Loucy (cell line): ENCODE results near the gene STAT4.
A peak's percentile ranks its signal among the peaks of the same experiment; 100 is the strongest.

Source experiments
- H2AFZ ChIP-seq: fragments of 200-600 bp; sonication (generic); 2 replicates; pipeline ENCODE4 v1.6.0; 2016; ENCODE audit warnings: antibody characterized with exemption, mild to moderate bottlenecking, low read length, moderate library complexity
- H3F3A ChIP-seq: fragments of 200-600 bp; 2 replicates; pipeline ENCODE4 v1.6.0; 2016; ENCODE audit warnings: antibody characterized with exemption, low read depth, mild to moderate bottlenecking
- H3K27me3 ChIP-seq: fragments of 200-600 bp; sonication (generic); 2 replicates; pipeline ENCODE4 v1.6.1; 2014; ENCODE audit warnings: low read length, mild to moderate bottlenecking; ENCODE audit not compliant: insufficient read depth, poor library complexity, severe bottlenecking
- H3K36me3 ChIP-seq: fragments of 200-600 bp; sonication (generic); 2 replicates; pipeline ENCODE4 v1.6.1; 2016; ENCODE audit warnings: low read length; ENCODE audit not compliant: insufficient read depth
- H3K4me1 ChIP-seq: fragments of 200-600 bp; sonication (generic); 2 replicates; pipeline ENCODE4 v1.5.1; 2014; ENCODE audit warnings: low read length, mild to moderate bottlenecking; ENCODE audit not compliant: insufficient read depth, poor library complexity, severe bottlenecking
- H3K4me2 ChIP-seq: fragments of 200-600 bp; sonication (generic); 2 replicates; pipeline ENCODE4 v1.6.0; 2014; ENCODE audit warnings: antibody characterized with exemption, low read length, low read depth, mild to moderate bottlenecking; ENCODE audit not compliant: poor library complexity, severe bottlenecking
- H3K4me3 ChIP-seq: fragments of 200-600 bp; sonication (generic); 2 replicates; pipeline ENCODE4 v1.5.1; 2014; ENCODE audit warnings: low read length, mild to moderate bottlenecking, mixed read lengths; ENCODE audit not compliant: poor library complexity, severe bottlenecking
- H3K79me2 ChIP-seq: fragments of 200-600 bp; sonication (generic); 2 replicates; pipeline ENCODE4 v1.6.1; 2014; ENCODE audit warnings: low read length; ENCODE audit not compliant: insufficient read depth
- H3K9ac ChIP-seq: fragments of 200-600 bp; sonication (generic); 2 replicates; pipeline ENCODE4 v1.6.0; 2014; ENCODE audit warnings: mild to moderate bottlenecking, low read depth, low read length, moderate library complexity; ENCODE audit not compliant: poor library complexity, severe bottlenecking
- H3K9me2 ChIP-seq: fragments of 200-600 bp; sonication (generic); replicated peaks from 2 replicates; pipeline ENCODE4 v1.6.1; 2016; ENCODE audit warnings: low read depth, low read length, mixed read lengths
- H3K9me3 ChIP-seq: fragments of 200-600 bp; sonication (generic); 2 replicates; pipeline ENCODE4 v1.6.1; 2014; ENCODE audit warnings: mild to moderate bottlenecking, antibody characterized with exemption, low read length, low read depth; ENCODE audit not compliant: insufficient read depth
- H4K20me1 ChIP-seq: fragments of 200-600 bp; sonication (generic); 2 replicates; pipeline ENCODE4 v1.6.0; 2014; ENCODE audit warnings: antibody characterized with exemption, low read length, mild to moderate bottlenecking; ENCODE audit not compliant: insufficient read depth, poor library complexity, severe bottlenecking
- CTCF ChIP-seq: fragments of 200-600 bp; sonication (generic); conservative IDR thresholded peaks from 2 replicates; pipeline ENCODE4 v1.5.1; 2014; ENCODE audit warnings: mild to moderate bottlenecking, antibody characterized with exemption, low read length
- EZH2phosphoT487 ChIP-seq: fragments of 200-600 bp; IDR thresholded peaks from 2 replicates; pipeline ENCODE4 v1.6.1; 2018; ENCODE audit warnings: antibody characterized with exemption, mild to moderate bottlenecking, moderate library complexity, borderline replicate concordance

STAT4 gene

GRCh38 chr2:191015831-191016230, 135.0 kb downstream of the STAT4 start:
- no peaks in the 10 kb centered on the region for H3F3A ChIP-seq
- no peaks in the 10 kb centered on the region for H3K9me2 ChIP-seq
- no peak overlapping the region for H3K9ac ChIP-seq
- peaks cover 34% of the 10 kb centered on the region for H3K79me2 ChIP-seq
- peaks cover 37% of the 10 kb centered on the region for H3K4me1 ChIP-seq
- no peak overlapping the region for H3K4me3 ChIP-seq
- TF ChIP-seq EZH2phosphoT487 (no peak), CTCF (no peak)
- H3K36me3 ChIP-seq, result no peaks in the 10 kb centered on the region
- peaks cover 14% of the 10 kb centered on the region for H4K20me1 ChIP-seq
- H3K4me2 ChIP-seq, result no peak overlapping the region
- no peaks in the 10 kb centered on the region for H3K27me3 ChIP-seq
- H2AFZ ChIP-seq, result no peak overlapping the region
- H3K9me3 ChIP-seq, result no peaks in the 10 kb centered on the region

- Histone ChIP-seq H2AFZ (no peak overlapping the region), H3K36me3 (no peaks in the 10 kb centered on the region), H3K27me3 (no peaks in the 10 kb centered on the region), H3K9ac (no peak overlapping the region), H3K79me2 (peaks cover 34% of the 10 kb centered on the region), H4K20me1 (peaks cover 14% of the 10 kb centered on the region), H3K9me2 (no peaks in the 10 kb centered on the region), H3K9me3 (no peaks in the 10 kb centered on the region), H3F3A (no peaks in the 10 kb centered on the region), H3K4me1 (peaks cover 40% of the 10 kb centered on the region), H3K4me2 (peak overlapping the region; percentile 99), H3K4me3 (no peak overlapping the region)
- no peak for TF ChIP-seq CTCF
- TF ChIP-seq EZH2phosphoT487, result no peak
These were observed 135.6 kb downstream of the STAT4 start for GRCh38 chr2:191015239-191015638.

GRCh38 chr2:191014653-191015020, 136.2 kb downstream of the STAT4 start:
- TF ChIP-seq CTCF (no peak), EZH2phosphoT487 (no peak)
- Histone ChIP-seq H3F3A (no peaks in the 10 kb centered on the region), H2AFZ (peak overlapping the region; percentile 84; the same call in 1 of the 2 replicates), H3K9me3 (no peaks in the 10 kb centered on the region), H3K4me1 (peaks cover 41% of the 10 kb centered on the region), H3K79me2 (peaks cover 36% of the 10 kb centered on the region), H3K4me2 (peak overlapping the region; percentile 99), H3K9me2 (no peaks in the 10 kb centered on the region), H3K9ac (peak overlapping the region; percentile 84), H4K20me1 (peaks cover 14% of the 10 kb centered on the region), H3K27me3 (no peaks in the 10 kb centered on the region), H3K36me3 (no peaks in the 10 kb centered on the region), H3K4me3 (peak overlapping the region; percentile 81)
